Liver (tissue), 9 donors: ENCODE data around the gene SH2D6. TPM values are rescaled to one million over a fixed set of nuclear protein-coding genes. Genes with fewer than 3 reads are reported as not detected.

Source experiments
- DNase-seq: peaks from one replicate; pipeline ENCODE4 v3.0.0-alpha.2; 2017; ENCODE audit warnings: low spot score
- H3K27ac ChIP-seq, 2 donors: one replicate each; pipeline ENCODE4 v1.7.0; 2013; ENCODE audit warnings: inconsistent platforms in 2 of 2, low read length in 2 of 2, control low read depth in 1 of 2, low read depth in 1 of 2, mild to moderate bottlenecking in 1 of 2
- H3K27me3 ChIP-seq, 4 donors: one replicate each; pipeline versions ENCODE4 v1.6.1 to v1.7.0; 2013; ENCODE audit warnings: low read length in 3 of 4, inconsistent platforms in 1 of 4, mild to moderate bottlenecking in 1 of 4, moderate library complexity in 1 of 4; ENCODE audit not compliant: control insufficient read depth in 4 of 4, insufficient read depth in 4 of 4
- H3K36me3 ChIP-seq, 4 donors: one replicate each; pipeline versions ENCODE4 v1.6.1 to v1.7.0; 2013; ENCODE audit warnings: low read length in 3 of 4, mild to moderate bottlenecking in 3 of 4, low read depth in 1 of 4, moderate library complexity in 1 of 4; ENCODE audit not compliant: control insufficient read depth in 4 of 4, insufficient read depth in 3 of 4
- H3K4me1 ChIP-seq, 4 donors: one replicate each; pipeline versions ENCODE4 v1.6.1 to v1.7.0; 2013; ENCODE audit warnings: low read length in 3 of 4, mild to moderate bottlenecking in 3 of 4, moderate library complexity in 1 of 4; ENCODE audit not compliant: control insufficient read depth in 4 of 4, insufficient read depth in 4 of 4
- H3K4me3 ChIP-seq, 3 donors: one replicate each; pipeline versions ENCODE4 v1.6.1 to v1.7.0; 2013; ENCODE audit warnings: low read length in 3 of 3, control low read depth in 1 of 3, low read depth in 1 of 3, mild to moderate bottlenecking in 1 of 3
- H3K9ac ChIP-seq, 2 donors: one replicate each; pipeline ENCODE4 v1.7.0; 2013; ENCODE audit warnings: low read length in 2 of 2, mild to moderate bottlenecking in 2 of 2, moderate library complexity in 2 of 2, control low read depth in 1 of 2, low read depth in 1 of 2
- H3K9me3 ChIP-seq, 4 donors: one replicate each; pipeline versions ENCODE4 v1.6.1 to v1.7.0; 2013; ENCODE audit warnings: low read length in 3 of 4; ENCODE audit not compliant: control insufficient read depth in 4 of 4
- EGR1 ChIP-seq, 2 donors: IDR thresholded peaks; 2 replicates each; pipeline ENCODE4 v1.6.1; 2016 to 2018; ENCODE audit warnings: antibody characterized with exemption in 2 of 2, low read depth in 2 of 2
- FOXA1 ChIP-seq: IDR thresholded peaks from 2 replicates; pipeline ENCODE4 v1.6.1; 2016; ENCODE audit warnings: antibody characterized with exemption
- FOXA2 ChIP-seq: IDR thresholded peaks from 2 replicates; pipeline ENCODE4 v1.6.1; 2016; ENCODE audit warnings: antibody characterized with exemption
- GABPA ChIP-seq, 2 donors: IDR thresholded peaks in 1 of 2; conservative IDR thresholded peaks in 1 of 2; 2 replicates each; pipeline ENCODE4 v1.6.1; 2016; ENCODE audit warnings: antibody characterized with exemption in 2 of 2, mild to moderate bottlenecking in 1 of 2, moderate library complexity in 1 of 2
- HNF4A ChIP-seq, 2 donors: conservative IDR thresholded peaks; 2 replicates each; pipeline ENCODE4 v1.6.1; 2016; ENCODE audit warnings: antibody characterized with exemption in 2 of 2, mild to moderate bottlenecking in 2 of 2
- HNF4G ChIP-seq: IDR thresholded peaks from 2 replicates; pipeline ENCODE4 v1.6.1; 2016; ENCODE audit warnings: antibody characterized with exemption
- JUND ChIP-seq, 2 donors: IDR thresholded peaks; 2 replicates each; pipeline ENCODE4 v1.6.1; 2016; ENCODE audit warnings: antibody characterized with exemption in 2 of 2
- MAX ChIP-seq: IDR thresholded peaks from 2 replicates; pipeline ENCODE4 v1.6.1; 2016; ENCODE audit warnings: antibody characterized with exemption
- NR2F2 ChIP-seq: IDR thresholded peaks from 2 replicates; pipeline ENCODE4 v1.6.1; 2016; ENCODE audit warnings: antibody characterized with exemption
- RAD21 ChIP-seq, 2 donors: IDR thresholded peaks; 2 replicates each; pipeline ENCODE4 v1.6.1; 2016; ENCODE audit warnings: antibody characterized with exemption in 2 of 2, mild to moderate bottlenecking in 2 of 2
- RXRA ChIP-seq, 2 donors: IDR thresholded peaks; 2 replicates each; pipeline ENCODE4 v1.6.1; 2017 to 2018; ENCODE audit warnings: antibody characterized with exemption in 2 of 2, mild to moderate bottlenecking in 1 of 2
- SP1 ChIP-seq: IDR thresholded peaks from 2 replicates; pipeline ENCODE4 v1.6.1; 2018; ENCODE audit warnings: antibody characterized with exemption, mild to moderate bottlenecking
- TAF1 ChIP-seq: conservative IDR thresholded peaks from 2 replicates; pipeline ENCODE4 v1.6.1; 2016; ENCODE audit warnings: antibody characterized with exemption, mild to moderate bottlenecking
- YY1 ChIP-seq: IDR thresholded peaks from 2 replicates; pipeline ENCODE4 v1.6.1; 2016; ENCODE audit warnings: antibody characterized with exemption, mild to moderate bottlenecking
- ZBTB33 ChIP-seq: IDR thresholded peaks from 2 replicates; pipeline ENCODE4 v1.6.1; 2016; ENCODE audit warnings: antibody characterized with exemption
- WGBS: extraction: QIAGEN DNeasy Blood & Tissue Kit; methylation state at CpG from one replicate; pipeline ENCODE4 v1.1.7; 2013; 5-methylcytosine and 5-hydroxymethylcytosine counted together
- polyA plus RNA-seq, 2 donors: library from polyadenylated mRNA; stranded (reverse) in 1 of 2; unstranded in 1 of 2; fragments of 200-250 nt in 1 of 2; fragments of >200 nt in 1 of 2; fragmentation: Nextera tagmentation in 1 of 2; extraction: Ambion mirVana in 1 of 2; gene quantifications; one replicate each; pipeline versions ENCODE4 v1.2.1 to v1.2.3, GENCODE V29; 2013 to 2015
- total RNA-seq, 2 donors: library from RNA; depleted of rRNA; stranded (reverse); fragments of >200 nt; gene quantifications; one replicate each; pipeline ENCODE4 v1.2.3, GENCODE V29; 2014
- TF ChIP-seq, protein P1 (sequence below): fragments of 150-350 bp; IDR thresholded peaks from 2 replicates; pipeline ENCODE4 v1.5.1; 2017; ENCODE audit warnings: improper control_type of control experiment, low read depth, low read length; ENCODE audit not compliant: missing input control
- TF ChIP-seq, protein P2 (sequence below): IDR thresholded peaks from 2 replicates; pipeline ENCODE4 v1.6.1; 2016; ENCODE audit warnings: antibody characterized with exemption, mild to moderate bottlenecking
- TF ChIP-seq, protein P3 (sequence below): IDR thresholded peaks from 2 replicates; pipeline ENCODE4 v1.6.1; 2016; ENCODE audit warnings: antibody characterized with exemption
- donor health status: healthy.
- donor health status: healthy.
- donor health status: healthy.
- donor health status: healthy.
- donor health status: healthy.

The SH2D6 gene
- total and polyA plus RNA-seq, 4 donors, result 0.28 to 0.92 (median 0.39) TPM; not detected in 1

- Histone ChIP-seq H3K27ac (no peak overlapping the region), H3K36me3 (peaks cover 4 to 47% (median 9%) of the 10 kb centered on the region in 4 donors), H3K4me1 (no peaks in the 10 kb centered on the region), H3K27me3 (no peaks in the 10 kb centered on the region), H3K9me3 (no peaks in the 10 kb centered on the region), H3K9ac (no peak overlapping the region), H3K4me3 (no peak overlapping the region)
- TF ChIP-seq, protein P1, sequence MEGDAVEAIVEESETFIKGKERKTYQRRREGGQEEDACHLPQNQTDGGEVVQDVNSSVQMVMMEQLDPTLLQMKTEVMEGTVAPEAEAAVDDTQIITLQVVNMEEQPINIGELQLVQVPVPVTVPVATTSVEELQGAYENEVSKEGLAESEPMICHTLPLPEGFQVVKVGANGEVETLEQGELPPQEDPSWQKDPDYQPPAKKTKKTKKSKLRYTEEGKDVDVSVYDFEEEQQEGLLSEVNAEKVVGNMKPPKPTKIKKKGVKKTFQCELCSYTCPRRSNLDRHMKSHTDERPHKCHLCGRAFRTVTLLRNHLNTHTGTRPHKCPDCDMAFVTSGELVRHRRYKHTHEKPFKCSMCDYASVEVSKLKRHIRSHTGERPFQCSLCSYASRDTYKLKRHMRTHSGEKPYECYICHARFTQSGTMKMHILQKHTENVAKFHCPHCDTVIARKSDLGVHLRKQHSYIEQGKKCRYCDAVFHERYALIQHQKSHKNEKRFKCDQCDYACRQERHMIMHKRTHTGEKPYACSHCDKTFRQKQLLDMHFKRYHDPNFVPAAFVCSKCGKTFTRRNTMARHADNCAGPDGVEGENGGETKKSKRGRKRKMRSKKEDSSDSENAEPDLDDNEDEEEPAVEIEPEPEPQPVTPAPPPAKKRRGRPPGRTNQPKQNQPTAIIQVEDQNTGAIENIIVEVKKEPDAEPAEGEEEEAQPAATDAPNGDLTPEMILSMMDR, result no peak
- no peak for TF ChIP-seq EGR1 (IDR thresholded peaks at IDR 0.05; ENCODE audit: low read depth in 2 of 2)
- TF ChIP-seq ZBTB33, result no peak
- TF ChIP-seq, protein P2, sequence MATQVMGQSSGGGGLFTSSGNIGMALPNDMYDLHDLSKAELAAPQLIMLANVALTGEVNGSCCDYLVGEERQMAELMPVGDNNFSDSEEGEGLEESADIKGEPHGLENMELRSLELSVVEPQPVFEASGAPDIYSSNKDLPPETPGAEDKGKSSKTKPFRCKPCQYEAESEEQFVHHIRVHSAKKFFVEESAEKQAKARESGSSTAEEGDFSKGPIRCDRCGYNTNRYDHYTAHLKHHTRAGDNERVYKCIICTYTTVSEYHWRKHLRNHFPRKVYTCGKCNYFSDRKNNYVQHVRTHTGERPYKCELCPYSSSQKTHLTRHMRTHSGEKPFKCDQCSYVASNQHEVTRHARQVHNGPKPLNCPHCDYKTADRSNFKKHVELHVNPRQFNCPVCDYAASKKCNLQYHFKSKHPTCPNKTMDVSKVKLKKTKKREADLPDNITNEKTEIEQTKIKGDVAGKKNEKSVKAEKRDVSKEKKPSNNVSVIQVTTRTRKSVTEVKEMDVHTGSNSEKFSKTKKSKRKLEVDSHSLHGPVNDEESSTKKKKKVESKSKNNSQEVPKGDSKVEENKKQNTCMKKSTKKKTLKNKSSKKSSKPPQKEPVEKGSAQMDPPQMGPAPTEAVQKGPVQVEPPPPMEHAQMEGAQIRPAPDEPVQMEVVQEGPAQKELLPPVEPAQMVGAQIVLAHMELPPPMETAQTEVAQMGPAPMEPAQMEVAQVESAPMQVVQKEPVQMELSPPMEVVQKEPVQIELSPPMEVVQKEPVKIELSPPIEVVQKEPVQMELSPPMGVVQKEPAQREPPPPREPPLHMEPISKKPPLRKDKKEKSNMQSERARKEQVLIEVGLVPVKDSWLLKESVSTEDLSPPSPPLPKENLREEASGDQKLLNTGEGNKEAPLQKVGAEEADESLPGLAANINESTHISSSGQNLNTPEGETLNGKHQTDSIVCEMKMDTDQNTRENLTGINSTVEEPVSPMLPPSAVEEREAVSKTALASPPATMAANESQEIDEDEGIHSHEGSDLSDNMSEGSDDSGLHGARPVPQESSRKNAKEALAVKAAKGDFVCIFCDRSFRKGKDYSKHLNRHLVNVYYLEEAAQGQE, result no peak
- TF ChIP-seq HNF4G, result no peak
- no peak for TF ChIP-seq SP1
- TF ChIP-seq NR2F2, result no peak
- TF ChIP-seq FOXA2, result no peak
- TF ChIP-seq MAX, result no peak
- no peak for TF ChIP-seq RAD21 (IDR thresholded peaks at IDR 0.05)
- no peak for TF ChIP-seq TAF1
- TF ChIP-seq, protein P3, sequence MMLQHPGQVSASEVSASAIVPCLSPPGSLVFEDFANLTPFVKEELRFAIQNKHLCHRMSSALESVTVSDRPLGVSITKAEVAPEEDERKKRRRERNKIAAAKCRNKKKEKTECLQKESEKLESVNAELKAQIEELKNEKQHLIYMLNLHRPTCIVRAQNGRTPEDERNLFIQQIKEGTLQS, result no peak
- no peak for TF ChIP-seq RXRA (IDR thresholded peaks at IDR 0.05)
- no peak for TF ChIP-seq JUND (IDR thresholded peaks at IDR 0.05)
- TF ChIP-seq YY1, result no peak
- TF ChIP-seq GABPA (IDR thresholded peaks at IDR 0.05 in 1 of 2, conservative IDR thresholded peaks at IDR 0.05 in 1 of 2), result no peak
- no peak for TF ChIP-seq HNF4A (conservative IDR thresholded peaks at IDR 0.05)
- TF ChIP-seq FOXA1, result no peak
- 92% methylated on average over 9 of the region's 9 CpGs for WGBS
- no peak for DNase-seq
These were observed 29.5 kb upstream of the SH2D6 start for GRCh38 chr2:85388878-85389538.
